HG03060 (cell line): ENCODE results near the gene NDRG3.
A peak's percentile ranks its signal among the peaks of the same experiment; 100 is the strongest.

Experiments
- ATAC-seq: cut with Tn5 transposase; IDR thresholded peaks from one replicate; pipeline ENCODE4 v1.9.1; 2021; ENCODE audit warnings: low read depth, moderate number of reproducible peaks; ENCODE audit not compliant: unreplicated experiment

The NDRG3 gene

GRCh38 chr20:36761125-36761524 lies 15.2 kb upstream of the NDRG3 start:
- ATAC-seq = no peak

- ATAC-seq = no peak
Observed at GRCh38 chr20:36760647-36761046, 14.8 kb upstream of the NDRG3 start.

GRCh38 chr20:36758276-36758675 lies 12.4 kb upstream of the NDRG3 start:
- ATAC-seq = no peak

GRCh38 chr20:36756496-36756895 lies 10.6 kb upstream of the NDRG3 start:
- no peak for ATAC-seq

- no peak for ATAC-seq
Observed at GRCh38 chr20:36754656-36755222, 8.8 kb upstream of the NDRG3 start.

GRCh38 chr20:36752582-36752981 lies 6.7 kb upstream of the NDRG3 start:
- ATAC-seq = no peak

GRCh38 chr20:36745234-36745926 lies 510 bp downstream of the NDRG3 start:
- ATAC-seq = peak; percentile 8

- ATAC-seq = no peak
Observed at GRCh38 chr20:36744764-36745191, 1.1 kb downstream of the NDRG3 start.

- no peak for ATAC-seq
Observed at GRCh38 chr20:36744243-36744642, 1.6 kb downstream of the NDRG3 start.

GRCh38 chr20:36742558-36742957 lies 3.3 kb downstream of the NDRG3 start:
- ATAC-seq = no peak

GRCh38 chr20:36741072-36741471 lies 4.8 kb downstream of the NDRG3 start:
- ATAC-seq = no peak

- ATAC-seq = no peak
Observed at GRCh38 chr20:36737183-36737499, 8.7 kb downstream of the NDRG3 start.

- no peak for ATAC-seq
Observed at GRCh38 chr20:36736451-36737182, 9.3 kb downstream of the NDRG3 start.

- ATAC-seq = no peak
Observed at GRCh38 chr20:36732456-36732855, 13.4 kb downstream of the NDRG3 start.

GRCh38 chr20:36728986-36729385 lies 16.9 kb downstream of the NDRG3 start:
- ATAC-seq = no peak

GRCh38 chr20:36726168-36726567 lies 19.7 kb downstream of the NDRG3 start:
- ATAC-seq = no peak

- no peak for ATAC-seq
Observed at GRCh38 chr20:36720510-36720909, 25.4 kb downstream of the NDRG3 start.

GRCh38 chr20:36717657-36718056 lies 28.2 kb downstream of the NDRG3 start:
- no peak for ATAC-seq

GRCh38 chr20:36717021-36717420 lies 28.9 kb downstream of the NDRG3 start:
- no peak for ATAC-seq

- no peak for ATAC-seq
Observed at GRCh38 chr20:36712775-36713174, 33.1 kb downstream of the NDRG3 start.

- ATAC-seq = no peak
Observed at GRCh38 chr20:36709126-36709525, 36.8 kb downstream of the NDRG3 start.

- ATAC-seq = no peak
Observed at GRCh38 chr20:36703530-36703929, 42.4 kb downstream of the NDRG3 start.
